HEK293 (cell line): Measurements from ENCODE around the gene ETV3.

ENCODE experiments used
- GLIS1 ChIP-seq: fragments of 450-650 bp; formaldehyde crosslinking; IDR thresholded peaks from 2 replicates; pipeline ENCODE4 v1.5.1; 2016; ENCODE audit warnings: missing biosample characterization, missing genetic modification characterization
- HOXA7 ChIP-seq: sonication (generic); formaldehyde crosslinking; IDR thresholded peaks from 2 replicates; pipeline ENCODE4 v1.8.1; 2022; ENCODE audit warnings: missing genetic modification reagents, borderline replicate concordance
- IKZF3 ChIP-seq: fragments of 450-650 bp; IDR thresholded peaks from 2 replicates; pipeline ENCODE4 v1.5.0; 2018; ENCODE audit warnings: missing biosample characterization, mild to moderate bottlenecking, missing genetic modification characterization, moderate library complexity
- TCF7L2 ChIP-seq: IDR thresholded peaks from 2 replicates; pipeline ENCODE4 v1.6.1; 2011; ENCODE audit warnings: low read depth, mild to moderate bottlenecking, inconsistent platforms, low read length, moderate library complexity, borderline replicate concordance
- TRIM28 ChIP-seq: IDR thresholded peaks from 2 replicates; pipeline ENCODE4 v1.6.1; 2011; ENCODE audit warnings: low read length, control low read depth, borderline replicate concordance
- ZBTB44 ChIP-seq: fragments of 450-650 bp; IDR thresholded peaks from 2 replicates; pipeline ENCODE4 v1.5.1; 2018; ENCODE audit warnings: missing biosample characterization, mild to moderate bottlenecking, missing genetic modification characterization
- ZBTB8A ChIP-seq: fragments of 450-650 bp; formaldehyde crosslinking; IDR thresholded peaks from 2 replicates; pipeline ENCODE4 v1.5.1; 2016; ENCODE audit warnings: missing biosample characterization, missing genetic modification characterization
- ZIC2 ChIP-seq: fragments of 450-650 bp; formaldehyde crosslinking; IDR thresholded peaks from 2 replicates; pipeline ENCODE4 v1.5.1; 2016; ENCODE audit warnings: missing biosample characterization, missing genetic modification characterization
- ZNF138 ChIP-seq: fragments of 450-650 bp; formaldehyde crosslinking; IDR thresholded peaks from 2 replicates; pipeline ENCODE4 v1.5.1; 2016; ENCODE audit warnings: missing biosample characterization, missing genetic modification characterization, borderline replicate concordance
- ZNF16 ChIP-seq: fragments of 450-650 bp; formaldehyde crosslinking; IDR thresholded peaks from 2 replicates; pipeline ENCODE4 v1.5.1; 2016; ENCODE audit warnings: low read depth, missing biosample characterization, missing genetic modification characterization
- ZNF169 ChIP-seq: fragments of 450-650 bp; formaldehyde crosslinking; IDR thresholded peaks from 2 replicates; pipeline ENCODE4 v1.5.1; 2016; ENCODE audit warnings: missing biosample characterization, missing genetic modification characterization
- ZNF174 ChIP-seq: fragments of 450-650 bp; formaldehyde crosslinking; IDR thresholded peaks from 2 replicates; pipeline ENCODE4 v1.5.0; 2017; ENCODE audit warnings: missing biosample characterization, mild to moderate bottlenecking, missing genetic modification characterization
- ZNF202 ChIP-seq: fragments of 450-650 bp; formaldehyde crosslinking; IDR thresholded peaks from 2 replicates; pipeline ENCODE4 v1.5.1; 2016; ENCODE audit warnings: missing biosample characterization, missing genetic modification characterization, borderline replicate concordance
- ZNF214 ChIP-seq: fragments of 450-650 bp; formaldehyde crosslinking; IDR thresholded peaks from 2 replicates; pipeline ENCODE4 v1.5.1; 2017; ENCODE audit warnings: missing biosample characterization, mild to moderate bottlenecking, missing genetic modification characterization, borderline replicate concordance
- ZNF274 ChIP-seq, 2 experiments: fragments of 200-500 bp in 1 of 2; fragments of 450-650 bp in 1 of 2; sonication (Bioruptor generic) in 1 of 2; formaldehyde crosslinking in 1 of 2; IDR thresholded peaks; 2 replicates each; pipeline versions ENCODE4 v1.5.1 to v1.6.1; 2014 to 2016; ENCODE audit warnings: borderline replicate concordance in 1 of 2, inconsistent platforms in 1 of 2, low read length in 1 of 2, missing biosample characterization in 1 of 2, missing genetic modification characterization in 1 of 2
- ZNF292 ChIP-seq: fragments of 450-650 bp; formaldehyde crosslinking; IDR thresholded peaks from 2 replicates; pipeline ENCODE4 v1.5.1; 2016; ENCODE audit warnings: low read depth, missing biosample characterization, missing genetic modification characterization, borderline replicate concordance
- ZNF350 ChIP-seq: fragments of 450-650 bp; formaldehyde crosslinking; IDR thresholded peaks from 2 replicates; pipeline ENCODE4 v1.5.0; 2017; ENCODE audit warnings: missing biosample characterization, mild to moderate bottlenecking, missing genetic modification characterization
- ZNF354C ChIP-seq: fragments of 450-650 bp; formaldehyde crosslinking; IDR thresholded peaks from 2 replicates; pipeline ENCODE4 v1.5.1; 2016; ENCODE audit warnings: missing biosample characterization, missing genetic modification characterization, low read depth, borderline replicate concordance
- ZNF544 ChIP-seq: fragments of 450-650 bp; formaldehyde crosslinking; IDR thresholded peaks from 2 replicates; pipeline ENCODE4 v1.5.0; 2017; ENCODE audit warnings: missing biosample characterization, missing genetic modification characterization
- ZNF571 ChIP-seq: fragments of 450-650 bp; formaldehyde crosslinking; IDR thresholded peaks from 2 replicates; pipeline ENCODE4 v1.5.0; 2017; ENCODE audit warnings: missing biosample characterization, missing genetic modification characterization
- ZNF600 ChIP-seq: fragments of 450-650 bp; formaldehyde crosslinking; IDR thresholded peaks from 2 replicates; pipeline ENCODE4 v1.5.1; 2016; ENCODE audit warnings: missing biosample characterization, missing genetic modification characterization
- ZNF704 ChIP-seq: fragments of 450-650 bp; formaldehyde crosslinking; IDR thresholded peaks from 2 replicates; pipeline ENCODE4 v1.5.1; 2016; ENCODE audit warnings: missing biosample characterization, missing genetic modification characterization
- ZNF747 ChIP-seq: fragments of 450-650 bp; formaldehyde crosslinking; IDR thresholded peaks from 2 replicates; pipeline ENCODE4 v1.5.1; 2016; ENCODE audit warnings: missing biosample characterization, missing genetic modification characterization
- ZNF792 ChIP-seq: fragments of 450-650 bp; formaldehyde crosslinking; IDR thresholded peaks from 2 replicates; pipeline ENCODE4 v1.5.1; 2016; ENCODE audit warnings: missing biosample characterization, missing genetic modification characterization
- TF ChIP-seq, protein P1 (sequence below): IDR thresholded peaks from 2 replicates; pipeline ENCODE4 v1.6.1; 2011; ENCODE audit warnings: mild to moderate bottlenecking, low read depth, low read length, borderline replicate concordance
- TF ChIP-seq, protein P2 (sequence below): fragments of 450-650 bp; formaldehyde crosslinking; IDR thresholded peaks from 2 replicates; pipeline ENCODE4 v1.5.1; 2017; ENCODE audit warnings: missing biosample characterization, missing genetic modification characterization
- TF ChIP-seq, protein P3 (sequence below): fragments of 450-650 bp; formaldehyde crosslinking; IDR thresholded peaks from 2 replicates; pipeline ENCODE4 v1.5.1; 2016; ENCODE audit warnings: missing biosample characterization, missing genetic modification characterization
- TF ChIP-seq, protein P4 (sequence below): fragments of 450-650 bp; IDR thresholded peaks from 2 replicates; pipeline ENCODE4 v1.5.1; 2018; ENCODE audit warnings: missing biosample characterization, missing genetic modification characterization

Gene ETV3

GRCh38 chr1:157138220-157139051 is at the start of gene ETV3 (continued):
- TF ChIP-seq ZNF174 (tag by site-specific recombination) = no peak
- TF ChIP-seq ZNF16 (tag by site-specific recombination) = no peak
- no peak for TF ChIP-seq ZNF274 (IDR thresholded peaks at IDR 0.05; ENCODE audit: low read length)
- TF ChIP-seq ZNF274 (tag by site-specific recombination; IDR thresholded peaks at IDR 0.05; ENCODE audit: borderline replicate concordance) = no peak
- TF ChIP-seq ZNF169 (tag by site-specific recombination) = no peak
- TF ChIP-seq ZNF202 (tag by site-specific recombination) = no peak
- TF ChIP-seq, protein P1, sequence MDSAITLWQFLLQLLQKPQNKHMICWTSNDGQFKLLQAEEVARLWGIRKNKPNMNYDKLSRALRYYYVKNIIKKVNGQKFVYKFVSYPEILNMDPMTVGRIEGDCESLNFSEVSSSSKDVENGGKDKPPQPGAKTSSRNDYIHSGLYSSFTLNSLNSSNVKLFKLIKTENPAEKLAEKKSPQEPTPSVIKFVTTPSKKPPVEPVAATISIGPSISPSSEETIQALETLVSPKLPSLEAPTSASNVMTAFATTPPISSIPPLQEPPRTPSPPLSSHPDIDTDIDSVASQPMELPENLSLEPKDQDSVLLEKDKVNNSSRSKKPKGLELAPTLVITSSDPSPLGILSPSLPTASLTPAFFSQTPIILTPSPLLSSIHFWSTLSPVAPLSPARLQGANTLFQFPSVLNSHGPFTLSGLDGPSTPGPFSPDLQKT = no peak
- TF ChIP-seq, protein P2, sequence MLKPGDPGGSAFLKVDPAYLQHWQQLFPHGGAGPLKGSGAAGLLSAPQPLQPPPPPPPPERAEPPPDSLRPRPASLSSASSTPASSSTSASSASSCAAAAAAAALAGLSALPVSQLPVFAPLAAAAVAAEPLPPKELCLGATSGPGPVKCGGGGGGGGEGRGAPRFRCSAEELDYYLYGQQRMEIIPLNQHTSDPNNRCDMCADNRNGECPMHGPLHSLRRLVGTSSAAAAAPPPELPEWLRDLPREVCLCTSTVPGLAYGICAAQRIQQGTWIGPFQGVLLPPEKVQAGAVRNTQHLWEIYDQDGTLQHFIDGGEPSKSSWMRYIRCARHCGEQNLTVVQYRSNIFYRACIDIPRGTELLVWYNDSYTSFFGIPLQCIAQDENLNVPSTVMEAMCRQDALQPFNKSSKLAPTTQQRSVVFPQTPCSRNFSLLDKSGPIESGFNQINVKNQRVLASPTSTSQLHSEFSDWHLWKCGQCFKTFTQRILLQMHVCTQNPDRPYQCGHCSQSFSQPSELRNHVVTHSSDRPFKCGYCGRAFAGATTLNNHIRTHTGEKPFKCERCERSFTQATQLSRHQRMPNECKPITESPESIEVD = no peak
- no peak for TF ChIP-seq ZNF544
- peak; percentile 85 for TF ChIP-seq GLIS1
- TF ChIP-seq ZNF214 (tag by site-specific recombination) = no peak
- no peak for TF ChIP-seq ZBTB8A
- peak; percentile 86 for TF ChIP-seq ZIC2
- no peak for TF ChIP-seq TCF7L2
- no peak for TF ChIP-seq HOXA7 (CRISPR knock-in tag)
- TF ChIP-seq ZNF292 = no peak
- TF ChIP-seq, protein P3, sequence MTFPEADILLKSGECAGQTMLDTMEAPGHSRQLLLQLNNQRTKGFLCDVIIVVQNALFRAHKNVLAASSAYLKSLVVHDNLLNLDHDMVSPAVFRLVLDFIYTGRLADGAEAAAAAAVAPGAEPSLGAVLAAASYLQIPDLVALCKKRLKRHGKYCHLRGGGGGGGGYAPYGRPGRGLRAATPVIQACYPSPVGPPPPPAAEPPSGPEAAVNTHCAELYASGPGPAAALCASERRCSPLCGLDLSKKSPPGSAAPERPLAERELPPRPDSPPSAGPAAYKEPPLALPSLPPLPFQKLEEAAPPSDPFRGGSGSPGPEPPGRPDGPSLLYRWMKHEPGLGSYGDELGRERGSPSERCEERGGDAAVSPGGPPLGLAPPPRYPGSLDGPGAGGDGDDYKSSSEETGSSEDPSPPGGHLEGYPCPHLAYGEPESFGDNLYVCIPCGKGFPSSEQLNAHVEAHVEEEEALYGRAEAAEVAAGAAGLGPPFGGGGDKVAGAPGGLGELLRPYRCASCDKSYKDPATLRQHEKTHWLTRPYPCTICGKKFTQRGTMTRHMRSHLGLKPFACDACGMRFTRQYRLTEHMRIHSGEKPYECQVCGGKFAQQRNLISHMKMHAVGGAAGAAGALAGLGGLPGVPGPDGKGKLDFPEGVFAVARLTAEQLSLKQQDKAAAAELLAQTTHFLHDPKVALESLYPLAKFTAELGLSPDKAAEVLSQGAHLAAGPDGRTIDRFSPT (tag by site-specific recombination) = no peak
- TF ChIP-seq IKZF3 = peak; percentile 88
- no peak for TF ChIP-seq ZNF354C (tag by site-specific recombination)
- TF ChIP-seq ZNF704 (tag by site-specific recombination) = no peak
- no peak for TF ChIP-seq ZNF571 (tag by site-specific recombination)
- peak; percentile 11; the same call in 1 of the 2 replicates for TF ChIP-seq ZNF792
- TF ChIP-seq, protein P4, sequence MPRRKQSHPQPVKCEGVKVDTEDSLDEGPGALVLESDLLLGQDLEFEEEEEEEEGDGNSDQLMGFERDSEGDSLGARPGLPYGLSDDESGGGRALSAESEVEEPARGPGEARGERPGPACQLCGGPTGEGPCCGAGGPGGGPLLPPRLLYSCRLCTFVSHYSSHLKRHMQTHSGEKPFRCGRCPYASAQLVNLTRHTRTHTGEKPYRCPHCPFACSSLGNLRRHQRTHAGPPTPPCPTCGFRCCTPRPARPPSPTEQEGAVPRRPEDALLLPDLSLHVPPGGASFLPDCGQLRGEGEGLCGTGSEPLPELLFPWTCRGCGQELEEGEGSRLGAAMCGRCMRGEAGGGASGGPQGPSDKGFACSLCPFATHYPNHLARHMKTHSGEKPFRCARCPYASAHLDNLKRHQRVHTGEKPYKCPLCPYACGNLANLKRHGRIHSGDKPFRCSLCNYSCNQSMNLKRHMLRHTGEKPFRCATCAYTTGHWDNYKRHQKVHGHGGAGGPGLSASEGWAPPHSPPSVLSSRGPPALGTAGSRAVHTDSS (tag by site-specific recombination) = 0 out of 2 replicates have a peak, but pooled peaks have one; percentile 5
- no peak for TF ChIP-seq ZNF350 (tag by site-specific recombination)
- TF ChIP-seq ZBTB44 (tag by site-specific recombination) = no peak
- no peak for TF ChIP-seq ZNF138 (tag by site-specific recombination)
- no peak for TF ChIP-seq ZNF747
- TF ChIP-seq ZNF600 (tag by site-specific recombination) = no peak
- no peak for TF ChIP-seq TRIM28
